PFSK-1 (cell line): ENCODE measurements around the gene COL25A1.

Experiments used
- FOXP2 ChIP-seq: optimal IDR thresholded peaks from 2 replicates; pipeline ENCODE3; 2011; ENCODE audit warnings: borderline replicate concordance, control low read depth, inconsistent platforms; ENCODE audit not compliant: insufficient read depth; ENCODE audit errors: extremely low read length, extremely low read depth
- TAF1 ChIP-seq: IDR thresholded peaks from 2 replicates; pipeline ENCODE4 v1.6.1; 2012; ENCODE audit warnings: low read length, control low read depth, borderline replicate concordance; ENCODE audit not compliant: insufficient read depth

- TF ChIP-seq FOXP2 (no peak), TAF1 (no peak)
These were observed 298.5 kb downstream of the COL25A1 start for GRCh38 chr4:109003964-109004363.
